Measurements from ENCODE around the gene SMARCA2. TPM values are rescaled to one million over a fixed set of nuclear protein-coding genes. Genes with fewer than 3 reads are reported as not detected.
A peak's percentile ranks its signal among the peaks of the same experiment; 100 is the strongest.

SMARCA2 gene
- total and polyA plus RNA-seq, 8 donors, result 20.5 to 242 (median 78.5) TPM

DNA sequence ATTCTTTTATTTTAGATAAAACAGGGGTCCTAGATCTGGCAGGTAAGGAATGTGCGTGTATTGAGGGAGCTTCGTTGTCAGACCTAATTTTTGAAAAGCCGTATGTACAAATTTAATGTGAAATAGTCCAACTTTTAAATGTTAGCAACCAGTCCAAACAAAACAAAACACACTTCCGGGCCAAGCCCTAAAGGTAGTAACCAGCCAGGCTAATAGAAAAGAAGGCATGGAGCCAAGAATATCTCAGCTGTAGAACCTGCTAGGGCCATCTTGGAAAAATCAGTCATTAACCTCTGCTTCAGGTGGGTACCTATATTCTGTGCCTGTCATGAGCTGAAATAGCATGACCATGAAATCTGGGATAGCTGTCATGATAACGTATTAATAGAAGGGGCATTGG lies 71.0 kb downstream of the SMARCA2 start:
- TF ChIP-seq POLR2A (IDR thresholded peaks at IDR 0.05) (no peak), POLR2AphosphoS5 (IDR thresholded peaks at IDR 0.05) (no peak), EP300 (IDR thresholded peaks at IDR 0.05) (no peak)
- TF ChIP-seq, protein P1, sequence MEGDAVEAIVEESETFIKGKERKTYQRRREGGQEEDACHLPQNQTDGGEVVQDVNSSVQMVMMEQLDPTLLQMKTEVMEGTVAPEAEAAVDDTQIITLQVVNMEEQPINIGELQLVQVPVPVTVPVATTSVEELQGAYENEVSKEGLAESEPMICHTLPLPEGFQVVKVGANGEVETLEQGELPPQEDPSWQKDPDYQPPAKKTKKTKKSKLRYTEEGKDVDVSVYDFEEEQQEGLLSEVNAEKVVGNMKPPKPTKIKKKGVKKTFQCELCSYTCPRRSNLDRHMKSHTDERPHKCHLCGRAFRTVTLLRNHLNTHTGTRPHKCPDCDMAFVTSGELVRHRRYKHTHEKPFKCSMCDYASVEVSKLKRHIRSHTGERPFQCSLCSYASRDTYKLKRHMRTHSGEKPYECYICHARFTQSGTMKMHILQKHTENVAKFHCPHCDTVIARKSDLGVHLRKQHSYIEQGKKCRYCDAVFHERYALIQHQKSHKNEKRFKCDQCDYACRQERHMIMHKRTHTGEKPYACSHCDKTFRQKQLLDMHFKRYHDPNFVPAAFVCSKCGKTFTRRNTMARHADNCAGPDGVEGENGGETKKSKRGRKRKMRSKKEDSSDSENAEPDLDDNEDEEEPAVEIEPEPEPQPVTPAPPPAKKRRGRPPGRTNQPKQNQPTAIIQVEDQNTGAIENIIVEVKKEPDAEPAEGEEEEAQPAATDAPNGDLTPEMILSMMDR (IDR thresholded peaks at IDR 0.05), result no peak
- Histone ChIP-seq H3K27ac (peak overlapping the region in 1 of 5 donors; percentile 18), H3K9me3 (no peaks in the 10 kb centered on the region), H3K4me1 (no peaks in the 10 kb centered on the region), H3K36me3 (peaks cover 38 to 97% (median 96%) of the 10 kb centered on the region in 4 donors), H3K4me3 (no peak overlapping the region), H3K27me3 (no peaks in the 10 kb centered on the region)
- 80 to 93% (median 88%) methylated on average over 5 of the region's 5 CpGs for WGBS, 5 donors
- intact Hi-C loops (cut with DNase I; ENCODE audit: low total_unique reads), result no loop called here
- peak in 1 of 2 donors; percentile 9 for DNase-seq

DNA sequence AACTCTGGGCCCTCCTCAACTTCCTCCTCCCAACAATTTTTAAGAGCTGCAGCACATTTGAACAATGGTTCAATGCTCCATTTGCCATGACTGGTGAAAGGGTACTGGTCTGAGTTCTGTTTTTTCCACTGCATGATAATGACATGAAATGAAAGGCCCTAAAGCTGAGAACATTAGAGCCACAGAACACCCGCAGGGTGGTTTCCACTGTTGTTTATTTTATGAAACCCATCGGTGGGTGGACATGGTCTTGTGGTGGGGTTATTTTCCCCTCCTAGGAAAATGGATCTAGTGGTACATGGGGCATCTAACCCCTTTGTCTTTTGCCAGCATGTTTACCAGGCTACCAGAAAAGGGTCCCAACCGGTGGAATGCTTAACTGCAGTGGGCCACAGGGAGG lies 71.8 kb downstream of the SMARCA2 start:
- intact Hi-C loops (cut with DNase I; ENCODE audit: low total_unique reads), result no loop called here
- no peaks in the 10 kb centered on the region for H3K9me3 ChIP-seq
- H3K27ac ChIP-seq, result peak overlapping the region in 1 of 5 donors; percentile 18
- TF ChIP-seq POLR2A (IDR thresholded peaks at IDR 0.05), result no peak
- TF ChIP-seq POLR2AphosphoS5 (IDR thresholded peaks at IDR 0.05), result no peak
- TF ChIP-seq, protein P1 (IDR thresholded peaks at IDR 0.05), result no peak
- no peak for TF ChIP-seq EP300 (IDR thresholded peaks at IDR 0.05)
- H3K4me1 ChIP-seq, result no peaks in the 10 kb centered on the region
- WGBS, 5 donors, result 78 to 91% (median 89%) methylated on average over 3 of the region's 3 CpGs
- peaks cover 33 to 97% (median 96%) of the 10 kb centered on the region in 4 donors for H3K36me3 ChIP-seq
- no peak for DNase-seq
- no peaks in the 10 kb centered on the region for H3K27me3 ChIP-seq
- H3K4me3 ChIP-seq, result no peak overlapping the region

DNA sequence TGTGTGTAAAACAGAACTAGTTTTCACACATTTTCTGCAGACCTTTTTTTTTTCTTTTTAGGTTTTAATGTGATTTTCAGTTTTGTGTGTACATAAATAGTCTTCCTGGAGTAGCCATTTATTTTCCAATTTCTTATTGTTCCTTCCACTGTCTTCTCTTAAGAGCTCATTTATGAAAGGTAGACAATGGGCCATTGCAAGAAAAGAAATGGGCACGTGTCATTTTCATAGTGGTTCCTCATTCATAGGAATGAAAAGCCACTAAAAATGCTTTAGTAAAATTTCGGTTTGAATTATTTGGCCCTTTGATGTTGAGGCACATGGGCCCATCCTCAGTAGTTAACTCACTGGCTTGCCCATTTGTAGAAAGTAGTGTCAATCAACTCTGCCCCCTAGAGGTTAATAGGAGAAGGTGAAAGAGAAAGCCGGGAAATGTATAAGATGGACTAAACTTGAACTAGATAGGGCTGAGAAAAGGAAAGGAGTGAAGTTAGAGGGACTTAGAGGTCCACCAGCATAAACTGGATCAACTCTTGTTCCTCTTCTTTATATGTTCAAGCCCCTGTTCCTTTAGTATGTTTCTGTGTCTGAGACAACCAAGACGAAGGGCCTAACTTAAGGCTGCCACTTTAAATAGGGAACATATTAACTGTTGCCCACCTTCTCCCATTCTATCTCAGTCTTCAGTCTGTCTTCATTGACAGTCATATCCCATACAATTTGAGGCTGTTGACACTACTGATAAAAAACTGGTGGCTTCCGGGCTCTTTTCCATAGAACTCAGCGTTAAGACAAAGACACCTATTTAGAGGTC lies 72.6 kb downstream of the SMARCA2 start:
- TF ChIP-seq EP300 (IDR thresholded peaks at IDR 0.05) (no peak), POLR2AphosphoS5 (IDR thresholded peaks at IDR 0.05) (no peak), POLR2A (IDR thresholded peaks at IDR 0.05) (no peak)
- TF ChIP-seq, protein P1 (IDR thresholded peaks at IDR 0.05), result peak in 5 of 7 experiments; percentile 32 to 74 (median 50)
- Histone ChIP-seq H3K27me3 (no peaks in the 10 kb centered on the region), H3K4me1 (no peaks in the 10 kb centered on the region), H3K4me3 (no peak overlapping the region), H3K27ac (no peak overlapping the region), H3K9me3 (no peaks in the 10 kb centered on the region), H3K36me3 (peaks cover 27 to 97% (median 95%) of the 10 kb centered on the region in 4 donors)
- 74 to 79% (median 78%) methylated on average over 6 of the region's 6 CpGs for WGBS, 5 donors
- intact Hi-C loops (cut with DNase I; ENCODE audit: low total_unique reads), result no loop called here
- DNase-seq, result peak in 1 of 2 donors; percentile 41

DNA sequence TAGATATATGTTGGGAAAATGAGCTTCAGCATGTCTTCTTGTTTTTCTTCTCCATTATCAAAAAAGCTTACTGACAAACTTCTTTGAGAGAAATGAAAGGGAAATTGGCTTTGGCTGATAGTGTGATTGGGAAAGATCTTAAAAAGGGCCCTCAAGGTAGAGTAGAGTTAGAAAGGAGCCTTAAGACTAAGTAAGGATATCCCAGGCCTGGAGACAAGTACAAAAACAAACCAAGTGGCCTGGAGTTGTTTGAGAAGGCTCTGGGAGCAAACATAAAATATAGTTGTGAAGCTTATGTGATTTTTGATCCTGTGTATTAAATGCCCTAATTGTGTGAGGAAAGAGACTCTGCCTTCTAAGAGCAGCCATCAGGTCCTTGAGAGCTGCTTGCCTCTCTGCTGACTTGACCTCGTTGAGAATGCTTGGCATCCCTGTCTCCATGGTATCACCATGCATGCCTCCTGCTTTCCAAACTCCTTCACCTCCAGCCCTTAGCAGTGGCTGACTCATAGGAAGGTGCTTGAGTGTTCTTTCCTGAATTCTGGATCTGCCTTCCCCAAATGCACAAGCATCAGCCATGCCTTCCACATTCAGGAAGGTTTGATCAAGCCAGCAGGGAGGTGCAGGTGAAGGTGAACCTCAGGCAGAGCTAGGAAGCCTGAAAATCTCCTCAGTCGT lies 78.9 kb downstream of the SMARCA2 start:
- H3K27ac ChIP-seq, result no peak overlapping the region
- no peaks in the 10 kb centered on the region for H3K27me3 ChIP-seq
- no peak overlapping the region for H3K4me3 ChIP-seq
- no peak for DNase-seq
- WGBS, 5 donors, result 32 to 55% (median 49%) methylated on average over 2 of the region's 2 CpGs
- peaks cover 0 to 11% (median 5%) of the 10 kb centered on the region in 4 donors for H3K4me1 ChIP-seq
- TF ChIP-seq EP300 (IDR thresholded peaks at IDR 0.05) (no peak), POLR2AphosphoS5 (IDR thresholded peaks at IDR 0.05) (no peak), POLR2A (IDR thresholded peaks at IDR 0.05) (no peak)
- TF ChIP-seq, protein P1 (IDR thresholded peaks at IDR 0.05), result no peak
- no peaks in the 10 kb centered on the region for H3K9me3 ChIP-seq
- intact Hi-C loops (cut with DNase I; ENCODE audit: low total_unique reads), result no loop called here
- H3K36me3 ChIP-seq, result peaks cover 26 to 94% (median 79%) of the 10 kb centered on the region in 4 donors
